NT2/D1 (cell line): ENCODE measurements around the gene ANKMY2.

Source experiments
- DNase-seq: peaks from one replicate; pipeline ENCODE4 v3.0.0-alpha.2; 2011; ENCODE audit warnings: low read depth, low spot score
- H3K27me3 ChIP-seq: 2 replicates; pipeline ENCODE4 v1.6.0; 2011; ENCODE audit warnings: mild to moderate bottlenecking; ENCODE audit not compliant: insufficient read length, insufficient read depth
- H3K36me3 ChIP-seq: 2 replicates; pipeline ENCODE4 v1.6.1; 2011; ENCODE audit warnings: mild to moderate bottlenecking, low read length, mixed read lengths; ENCODE audit not compliant: insufficient read depth, insufficient read length
- H3K4me1 ChIP-seq: 2 replicates; pipeline ENCODE4 v1.5.1; 2011; ENCODE audit not compliant: insufficient read depth, insufficient read length
- H3K4me3 ChIP-seq: 2 replicates; pipeline ENCODE4 v1.5.1; 2011; ENCODE audit warnings: low read depth; ENCODE audit not compliant: insufficient read length
- H3K9ac ChIP-seq: 2 replicates; pipeline ENCODE4 v1.6.0; 2011; ENCODE audit warnings: low read depth; ENCODE audit not compliant: insufficient read length
- H3K9me3 ChIP-seq: 2 replicates; pipeline ENCODE4 v1.5.1; 2011; ENCODE audit warnings: mild to moderate bottlenecking, low read length; ENCODE audit not compliant: insufficient read depth
- SUZ12 ChIP-seq: IDR thresholded peaks from 2 replicates; pipeline ENCODE4 v1.6.1; 2011; ENCODE audit not compliant: insufficient read length, insufficient read depth; ENCODE audit errors: extremely low read depth
- YY1 ChIP-seq: IDR thresholded peaks from 2 replicates; pipeline ENCODE4 v1.6.1; 2011; ENCODE audit not compliant: insufficient read length, insufficient read depth
- ZNF274 ChIP-seq: IDR thresholded peaks from 2 replicates; pipeline ENCODE4 v1.6.1; 2011; ENCODE audit warnings: mild to moderate bottlenecking, low read depth, low read length

ANKMY2 gene

GRCh38 chr7:16562456-16563220, 82.9 kb downstream of the ANKMY2 start:
- H3K27me3 ChIP-seq: no peaks in the 10 kb centered on the region
- H3K4me3 ChIP-seq: no peak overlapping the region
- H3K9ac ChIP-seq: no peak overlapping the region
- no peaks in the 10 kb centered on the region for H3K36me3 ChIP-seq
- no peaks in the 10 kb centered on the region for H3K9me3 ChIP-seq
- no peaks in the 10 kb centered on the region for H3K4me1 ChIP-seq
- no peak for DNase-seq
- TF ChIP-seq YY1 (no peak), SUZ12 (no peak), ZNF274 (no peak)

GRCh38 chr7:16561943-16562342, 83.6 kb downstream of the ANKMY2 start:
- peak; percentile 22 for DNase-seq
- H3K4me1 ChIP-seq: no peaks in the 10 kb centered on the region

GRCh38 chr7:16559497-16560179, 85.9 kb downstream of the ANKMY2 start:
- TF ChIP-seq ZNF274: no peak
- TF ChIP-seq YY1: no peak
- TF ChIP-seq SUZ12: no peak
- no peaks in the 10 kb centered on the region for H3K9me3 ChIP-seq
- no peak for DNase-seq
- H3K9ac ChIP-seq: no peak overlapping the region
- no peaks in the 10 kb centered on the region for H3K4me1 ChIP-seq
- no peaks in the 10 kb centered on the region for H3K27me3 ChIP-seq
- H3K36me3 ChIP-seq: no peaks in the 10 kb centered on the region
- no peak overlapping the region for H3K4me3 ChIP-seq

More at GRCh38 chr7:16561943-16562342, 83.6 kb downstream of the ANKMY2 start:
- no peaks in the 10 kb centered on the region for H3K36me3 ChIP-seq
- H3K27me3 ChIP-seq: no peaks in the 10 kb centered on the region
- H3K4me3 ChIP-seq: no peak overlapping the region
- no peak for TF ChIP-seq SUZ12
- TF ChIP-seq ZNF274: no peak
- no peak for TF ChIP-seq YY1
- H3K9ac ChIP-seq: no peak overlapping the region
- no peaks in the 10 kb centered on the region for H3K9me3 ChIP-seq

GRCh38 chr7:16558761-16559302, 86.7 kb downstream of the ANKMY2 start:
- no peak for DNase-seq
- TF ChIP-seq SUZ12: no peak
- no peak for TF ChIP-seq ZNF274
- no peak for TF ChIP-seq YY1
- Histone ChIP-seq H3K4me1 (no peaks in the 10 kb centered on the region), H3K27me3 (no peaks in the 10 kb centered on the region), H3K4me3 (no peak overlapping the region), H3K36me3 (no peaks in the 10 kb centered on the region), H3K9me3 (no peaks in the 10 kb centered on the region), H3K9ac (no peak overlapping the region)

GRCh38 chr7:16556359-16556758, 89.2 kb downstream of the ANKMY2 start:
- Histone ChIP-seq H3K4me1 (no peaks in the 10 kb centered on the region), H3K4me3 (no peak overlapping the region), H3K27me3 (no peaks in the 10 kb centered on the region), H3K9ac (no peak overlapping the region), H3K9me3 (no peaks in the 10 kb centered on the region), H3K36me3 (no peaks in the 10 kb centered on the region)
- TF ChIP-seq ZNF274 (no peak), YY1 (no peak), SUZ12 (no peak)
- DNase-seq: no peak

GRCh38 chr7:16554518-16555236, 90.9 kb downstream of the ANKMY2 start:
- no peak for TF ChIP-seq ZNF274
- TF ChIP-seq SUZ12: no peak
- no peak for TF ChIP-seq YY1
- Histone ChIP-seq H3K9me3 (no peaks in the 10 kb centered on the region), H3K4me3 (no peak overlapping the region), H3K4me1 (no peaks in the 10 kb centered on the region), H3K27me3 (no peaks in the 10 kb centered on the region), H3K9ac (no peak overlapping the region), H3K36me3 (no peaks in the 10 kb centered on the region)
- no peak for DNase-seq
